Osteoblast (primary cell): ENCODE results near the gene SLC26A6. TPM values are rescaled to one million over a fixed set of nuclear protein-coding genes. Genes with fewer than 3 reads are reported as not detected.

Experiments used
- DNase-seq: peaks from one replicate; pipeline ENCODE4 v3.0.0; 2011; ENCODE audit warnings: low spot score, mixed read lengths; ENCODE audit not compliant: insufficient read length; ENCODE audit errors: missing footprints
- H2AFZ ChIP-seq: 2 replicates; pipeline ENCODE4 v1.6.0; 2011; ENCODE audit warnings: mild to moderate bottlenecking, low read length
- H3K27ac ChIP-seq: 2 replicates; pipeline ENCODE4 v1.5.1; 2011; ENCODE audit warnings: mild to moderate bottlenecking, low read depth, low read length, moderate library complexity
- H3K27me3 ChIP-seq: 2 replicates; pipeline ENCODE4 v1.6.0; 2012; ENCODE audit warnings: mild to moderate bottlenecking, control low read depth, inconsistent platforms, low read length, moderate library complexity; ENCODE audit not compliant: insufficient read depth
- H3K36me3 ChIP-seq: 2 replicates; pipeline ENCODE4 v1.5.1; 2011; ENCODE audit warnings: mild to moderate bottlenecking, low read length, control low read depth, moderate library complexity; ENCODE audit not compliant: insufficient read depth
- H3K4me1 ChIP-seq: 2 replicates; pipeline ENCODE4 v1.5.1; 2011; ENCODE audit warnings: mild to moderate bottlenecking, low read length, control low read depth, moderate library complexity; ENCODE audit not compliant: insufficient read depth
- H3K4me2 ChIP-seq: 2 replicates; pipeline ENCODE4 v1.6.0; 2011; ENCODE audit warnings: mild to moderate bottlenecking, low read length; ENCODE audit not compliant: insufficient read depth
- H3K4me3 ChIP-seq: fragments of 200-600 bp; sonication (generic); 3 replicates; pipeline ENCODE4 v1.5.1; 2012; ENCODE audit warnings: mild to moderate bottlenecking, low read length, inconsistent platforms; ENCODE audit not compliant: insufficient read depth
- H3K79me2 ChIP-seq: 2 replicates; pipeline ENCODE4 v1.6.0; 2012; ENCODE audit warnings: mild to moderate bottlenecking, low read length, control low read depth, inconsistent platforms; ENCODE audit not compliant: insufficient read depth
- H3K9me3 ChIP-seq: 2 replicates; pipeline ENCODE4 v1.5.1; 2011; ENCODE audit warnings: low read depth, low read length, control low read depth
- H4K20me1 ChIP-seq: 2 replicates; pipeline ENCODE4 v1.6.0; 2012; ENCODE audit warnings: mild to moderate bottlenecking, low read length, control low read depth; ENCODE audit not compliant: insufficient read depth
- total RNA-seq: library from RNA; depleted of rRNA; stranded (reverse); fragments of >200 nt; gene quantifications from 2 replicates; pipeline ENCODE4 v1.2.3, GENCODE V29; 2012
- TF ChIP-seq, protein P1 (sequence below): IDR thresholded peaks from 2 replicates; pipeline ENCODE4 v1.5.1; 2011; ENCODE audit warnings: mild to moderate bottlenecking, low read depth, low read length, moderate library complexity; ENCODE audit errors: extremely low read depth

SLC26A6 gene
- total RNA-seq, 1 donor: 30.8 TPM

DNA sequence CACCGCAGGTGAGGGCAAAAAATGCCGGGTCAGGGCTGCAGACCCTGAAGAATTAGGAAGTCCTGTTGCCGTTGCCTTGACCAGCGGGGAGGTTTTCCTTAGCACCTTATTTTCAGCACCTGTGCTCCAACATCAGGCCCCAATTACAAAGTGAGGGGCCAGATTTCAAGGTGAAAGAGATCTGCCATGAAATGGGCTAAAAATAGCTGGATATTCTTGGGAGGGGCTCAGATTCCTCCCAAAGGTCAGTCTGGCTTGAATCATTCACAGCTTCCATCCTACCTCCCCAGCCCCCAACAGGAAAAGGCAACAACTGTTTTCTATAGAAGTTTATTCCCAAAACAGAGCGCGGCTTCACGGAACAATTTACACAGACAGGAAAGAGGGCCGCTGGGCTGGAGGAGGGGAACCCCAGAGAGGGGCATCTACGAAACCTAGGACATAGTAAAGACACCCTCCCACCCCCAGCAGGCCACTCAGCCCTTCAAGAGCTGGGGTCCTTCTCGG is 941 bp upstream of the SLC26A6 start:
- H3K9me3 ChIP-seq: no peaks in the 10 kb centered on the region
- peak overlapping the region; percentile 94 for H3K4me3 ChIP-seq
- peaks cover 21% of the 10 kb centered on the region for H3K79me2 ChIP-seq
- peaks cover 16% of the 10 kb centered on the region for H3K4me1 ChIP-seq
- peaks cover 19% of the 10 kb centered on the region for H4K20me1 ChIP-seq
- H3K4me2 ChIP-seq: peak overlapping the region; percentile 96
- TF ChIP-seq, protein P1, sequence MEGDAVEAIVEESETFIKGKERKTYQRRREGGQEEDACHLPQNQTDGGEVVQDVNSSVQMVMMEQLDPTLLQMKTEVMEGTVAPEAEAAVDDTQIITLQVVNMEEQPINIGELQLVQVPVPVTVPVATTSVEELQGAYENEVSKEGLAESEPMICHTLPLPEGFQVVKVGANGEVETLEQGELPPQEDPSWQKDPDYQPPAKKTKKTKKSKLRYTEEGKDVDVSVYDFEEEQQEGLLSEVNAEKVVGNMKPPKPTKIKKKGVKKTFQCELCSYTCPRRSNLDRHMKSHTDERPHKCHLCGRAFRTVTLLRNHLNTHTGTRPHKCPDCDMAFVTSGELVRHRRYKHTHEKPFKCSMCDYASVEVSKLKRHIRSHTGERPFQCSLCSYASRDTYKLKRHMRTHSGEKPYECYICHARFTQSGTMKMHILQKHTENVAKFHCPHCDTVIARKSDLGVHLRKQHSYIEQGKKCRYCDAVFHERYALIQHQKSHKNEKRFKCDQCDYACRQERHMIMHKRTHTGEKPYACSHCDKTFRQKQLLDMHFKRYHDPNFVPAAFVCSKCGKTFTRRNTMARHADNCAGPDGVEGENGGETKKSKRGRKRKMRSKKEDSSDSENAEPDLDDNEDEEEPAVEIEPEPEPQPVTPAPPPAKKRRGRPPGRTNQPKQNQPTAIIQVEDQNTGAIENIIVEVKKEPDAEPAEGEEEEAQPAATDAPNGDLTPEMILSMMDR: no peak
- H3K27ac ChIP-seq: peak overlapping the region; percentile 72
- DNase-seq: no peak
- H2AFZ ChIP-seq: peak overlapping the region; percentile 96
- H3K36me3 ChIP-seq: peaks cover 12% of the 10 kb centered on the region
- H3K27me3 ChIP-seq: no peaks in the 10 kb centered on the region

DNA sequence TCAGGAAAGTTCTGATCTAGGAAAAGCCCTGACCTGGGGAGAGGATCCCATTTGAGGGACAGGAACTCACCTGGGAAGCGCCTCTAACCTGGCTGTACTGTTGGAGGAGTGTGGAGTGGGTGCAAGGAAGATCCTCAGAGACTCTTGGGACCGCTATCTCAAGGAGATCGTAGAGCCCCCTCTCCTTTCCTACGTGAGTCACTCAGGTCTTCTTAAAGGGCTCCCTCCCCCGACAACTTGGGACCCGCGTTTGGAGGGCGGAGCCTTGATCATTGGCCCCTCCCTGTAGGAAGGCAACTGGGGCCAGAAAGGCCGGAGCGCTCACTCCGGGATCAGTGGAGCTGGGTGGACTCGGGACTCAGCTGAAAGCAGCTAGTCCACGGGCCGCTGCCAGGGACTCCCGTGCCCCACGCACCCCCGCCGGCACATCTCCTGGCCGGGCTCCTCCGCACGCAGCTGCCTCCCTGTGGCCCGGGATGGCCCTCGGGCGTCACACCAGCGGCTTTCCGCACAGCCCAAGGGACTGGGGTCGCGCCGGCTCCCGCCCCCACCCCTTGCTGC is 520 bp downstream of the SLC26A6 start:
- Histone ChIP-seq H3K4me3 (peak overlapping the region; percentile 94), H3K4me1 (peaks cover 16% of the 10 kb centered on the region), H3K79me2 (peaks cover 21% of the 10 kb centered on the region), H3K36me3 (peaks cover 23% of the 10 kb centered on the region), H2AFZ (peak overlapping the region; percentile 78), H3K9me3 (no peaks in the 10 kb centered on the region), H3K27me3 (no peaks in the 10 kb centered on the region), H4K20me1 (peaks cover 19% of the 10 kb centered on the region), H3K27ac (peak overlapping the region; percentile 72), H3K4me2 (peak overlapping the region; percentile 96)
- TF ChIP-seq, protein P1: no peak
- DNase-seq: peak; percentile 98

DNA sequence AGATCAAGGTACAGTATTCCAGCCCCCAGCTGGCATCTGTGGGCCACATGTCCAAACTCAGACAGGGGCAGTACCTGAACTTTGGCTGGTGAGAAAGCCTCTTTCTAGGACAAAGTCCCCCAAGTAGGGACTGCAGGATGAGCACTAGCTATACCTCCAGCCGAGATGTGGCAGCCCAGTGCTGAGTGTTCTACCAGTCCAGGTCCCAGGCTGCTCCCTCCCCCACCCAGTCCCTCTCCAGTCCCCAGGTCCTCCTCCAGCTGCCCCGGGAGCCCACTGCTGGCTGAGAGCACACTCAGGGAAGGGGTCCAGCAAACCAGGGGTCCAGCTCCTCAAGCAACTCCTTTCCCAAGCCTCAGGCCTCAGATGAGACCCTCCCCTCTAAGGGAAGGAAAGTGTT is 1.5 kb downstream of the SLC26A6 start:
- no peak overlapping the region for H2AFZ ChIP-seq
- H3K4me1 ChIP-seq: peaks cover 16% of the 10 kb centered on the region
- H3K27ac ChIP-seq: no peak overlapping the region
- peak overlapping the region; percentile 96 for H3K4me2 ChIP-seq
- TF ChIP-seq, protein P1: no peak
- H3K4me3 ChIP-seq: no peak overlapping the region
- peaks cover 19% of the 10 kb centered on the region for H4K20me1 ChIP-seq
- H3K79me2 ChIP-seq: peaks cover 21% of the 10 kb centered on the region
- H3K9me3 ChIP-seq: no peaks in the 10 kb centered on the region
- H3K36me3 ChIP-seq: peaks cover 33% of the 10 kb centered on the region
- H3K27me3 ChIP-seq: no peaks in the 10 kb centered on the region
- DNase-seq: peak; percentile 25

DNA sequence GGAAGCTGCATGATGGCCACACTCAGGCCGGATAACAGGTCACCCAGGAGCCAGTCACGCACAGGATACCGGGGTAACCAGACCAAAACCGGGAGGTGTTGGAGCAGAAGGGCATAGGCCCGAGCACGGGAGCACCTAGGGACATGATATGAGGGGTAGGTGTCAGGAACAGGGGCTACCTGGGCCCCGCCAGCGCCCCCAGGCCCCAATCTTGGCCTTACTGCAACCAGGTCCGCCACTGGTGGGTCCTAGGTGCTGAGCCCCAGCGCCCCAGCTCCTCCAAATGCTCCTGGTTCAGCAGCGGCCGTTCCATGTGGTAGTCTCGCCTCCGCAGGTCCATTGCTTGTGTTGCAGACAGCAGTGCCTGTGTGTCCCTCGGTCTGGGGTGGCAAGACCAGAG is 2.0 kb downstream of the SLC26A6 start:
- Histone ChIP-seq H3K79me2 (peaks cover 21% of the 10 kb centered on the region), H2AFZ (no peak overlapping the region), H3K4me1 (peaks cover 16% of the 10 kb centered on the region), H3K4me3 (no peak overlapping the region), H3K27me3 (no peaks in the 10 kb centered on the region), H4K20me1 (peaks cover 19% of the 10 kb centered on the region), H3K4me2 (no peak overlapping the region), H3K36me3 (peaks cover 33% of the 10 kb centered on the region), H3K9me3 (no peaks in the 10 kb centered on the region), H3K27ac (no peak overlapping the region)
- DNase-seq: peak; percentile 62
- TF ChIP-seq, protein P1: no peak
